Measurements from ENCODE around the gene MID1. TPM values are rescaled to one million over a fixed set of nuclear protein-coding genes. Genes with fewer than 3 reads are reported as not detected.

Gene MID1
- total RNA-seq, 1 donor from 2014 or later, result 7.0 TPM

GRCh38 chrX:10513974-10514373 lies 106.4 kb downstream of the MID1 start:
- intact Hi-C loops (cut with DNase I), result no loop called here
- ATAC-seq (no peak), DNase-seq (ENCODE audit: missing footprints) (no peak)

- intact Hi-C loops (cut with DNase I), result no loop called here
- ATAC-seq (no peak), DNase-seq (ENCODE audit: missing footprints) (no peak)
These were observed 107.6 kb downstream of the MID1 start for GRCh38 chrX:10512741-10513140.

GRCh38 chrX:10512258-10512657 lies 108.1 kb downstream of the MID1 start:
- intact Hi-C loops (cut with DNase I), result no loop called here
- no peak for ATAC-seq

GRCh38 chrX:10509397-10509796 lies 111.0 kb downstream of the MID1 start:
- intact Hi-C loops (cut with DNase I), result no loop called here
- DNase-seq (ENCODE audit: missing footprints) (no peak), ATAC-seq (no peak)

More at GRCh38 chrX:10512258-10512657, 108.1 kb downstream of the MID1 start:
- DNase-seq (ENCODE audit: missing footprints), result no peak

- intact Hi-C loops (cut with DNase I), result no loop called here
- no peak for ATAC-seq
- DNase-seq (ENCODE audit: missing footprints), result no peak
These were observed 111.5 kb downstream of the MID1 start for GRCh38 chrX:10508891-10509290.

- intact Hi-C loops (cut with DNase I), result no loop called here
- DNase-seq (ENCODE audit: missing footprints) (no peak), ATAC-seq (no peak)
These were observed 112.5 kb downstream of the MID1 start for GRCh38 chrX:10507876-10508275.

GRCh38 chrX:10507181-10507580 lies 113.2 kb downstream of the MID1 start:
- intact Hi-C loops (cut with DNase I), result no loop called here
- no peak for ATAC-seq

GRCh38 chrX:10506781-10507180 lies 113.6 kb downstream of the MID1 start:
- ATAC-seq (no peak), DNase-seq (ENCODE audit: missing footprints) (no peak)
- intact Hi-C loops (cut with DNase I), result no loop called here

More at GRCh38 chrX:10507181-10507580, 113.2 kb downstream of the MID1 start:
- no peak for DNase-seq (ENCODE audit: missing footprints)

GRCh38 chrX:10505726-10506125 lies 114.7 kb downstream of the MID1 start:
- intact Hi-C loops (cut with DNase I), result no loop called here
- ATAC-seq (no peak), DNase-seq (ENCODE audit: missing footprints) (no peak)

GRCh38 chrX:10502961-10503360 lies 117.4 kb downstream of the MID1 start:
- no peak for DNase-seq (ENCODE audit: missing footprints)
- no peak for ATAC-seq
- intact Hi-C loops (cut with DNase I), result no loop called here

GRCh38 chrX:10501611-10502010 lies 118.8 kb downstream of the MID1 start:
- no peak for ATAC-seq
- intact Hi-C loops (cut with DNase I), result no loop called here

GRCh38 chrX:10496345-10496965 lies 123.9 kb downstream of the MID1 start:
- ATAC-seq (peak; percentile 70), DNase-seq (ENCODE audit: missing footprints) (no peak)
- intact Hi-C loops (cut with DNase I), result no loop called here

More at GRCh38 chrX:10501611-10502010, 118.8 kb downstream of the MID1 start:
- no peak for DNase-seq (ENCODE audit: missing footprints)

GRCh38 chrX:10495677-10496076 lies 124.7 kb downstream of the MID1 start:
- DNase-seq (ENCODE audit: missing footprints) (no peak), ATAC-seq (no peak)
- intact Hi-C loops (cut with DNase I), result no loop called here

- no peak for DNase-seq (ENCODE audit: missing footprints)
- intact Hi-C loops (cut with DNase I), result no loop called here
- ATAC-seq, result no peak
These were observed 128.1 kb downstream of the MID1 start for GRCh38 chrX:10492250-10492649.

- ATAC-seq, result peak; percentile 44
- intact Hi-C loops (cut with DNase I), result loop anchor here (10.0 kb wide), 1 partner anchor 128 kb away; no protein-coding TSS in a partner anchor
- peak; percentile 31 for DNase-seq (ENCODE audit: missing footprints)
These were observed 134.0 kb downstream of the MID1 start for GRCh38 chrX:10486373-10486772.

GRCh38 chrX:10485326-10485725 lies 135.1 kb downstream of the MID1 start:
- ATAC-seq (no peak), DNase-seq (ENCODE audit: missing footprints) (no peak)
- intact Hi-C loops (cut with DNase I), result loop anchor here (10.0 kb wide), 1 partner anchor 129 kb away; no protein-coding TSS in a partner anchor

GRCh38 chrX:10484683-10485247 lies 135.6 kb downstream of the MID1 start:
- DNase-seq (ENCODE audit: missing footprints) (no peak), ATAC-seq (no peak)
- intact Hi-C loops (cut with DNase I), result loop anchor here (10.0 kb wide), 1 partner anchor 130 kb away; no protein-coding TSS in a partner anchor

GRCh38 chrX:10483191-10483831 lies 137.1 kb downstream of the MID1 start:
- intact Hi-C loops (cut with DNase I), result loop anchor here (10.0 kb wide), 1 partner anchor 131 kb away; no protein-coding TSS in a partner anchor
- DNase-seq (ENCODE audit: missing footprints) (no peak), ATAC-seq (peak; percentile 80)

GRCh38 chrX:10482708-10483107 lies 137.7 kb downstream of the MID1 start:
- intact Hi-C loops (cut with DNase I), result loop anchor here (10.0 kb wide), 1 partner anchor 132 kb away; no protein-coding TSS in a partner anchor
- no peak for DNase-seq (ENCODE audit: missing footprints)
- ATAC-seq, result no peak

GRCh38 chrX:10482261-10482660 lies 138.1 kb downstream of the MID1 start:
- peak; percentile 66 for DNase-seq (ENCODE audit: missing footprints)
- ATAC-seq, result peak; percentile 32
- intact Hi-C loops (cut with DNase I), result loop anchor here (10.0 kb wide), 1 partner anchor 133 kb away; no protein-coding TSS in a partner anchor
